ENCODE results near the gene INPP5D.

Gene INPP5D

DNA sequence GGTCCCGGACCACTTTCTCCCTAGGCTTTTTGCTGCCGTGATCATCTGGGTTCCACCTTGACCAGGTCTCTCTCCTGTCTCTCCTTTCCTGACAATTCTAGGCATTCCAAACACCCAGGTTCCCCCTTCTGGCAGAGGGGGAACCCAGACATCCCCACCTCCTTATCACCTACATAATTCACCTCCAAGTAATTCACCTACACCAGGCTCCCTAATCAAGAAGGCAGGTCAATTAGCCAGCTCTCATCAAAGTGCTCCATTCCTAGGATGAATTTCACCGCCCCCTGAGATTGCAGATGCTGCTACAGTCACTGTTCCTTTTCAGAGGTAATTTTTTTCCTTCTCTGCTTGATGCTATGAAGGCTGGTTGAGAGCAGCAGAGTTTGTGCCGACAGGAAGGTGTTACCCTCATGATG is 149.0 kb downstream of the INPP5D start:
- in situ Hi-C loops (cut with HindIII; ENCODE audit: low pct_ligation_motif_present, low pct_unique_long_range_greater_than_20kb, low sequenced_read_pairs) = no loop called here
- DNase-seq = no peak

DNA sequence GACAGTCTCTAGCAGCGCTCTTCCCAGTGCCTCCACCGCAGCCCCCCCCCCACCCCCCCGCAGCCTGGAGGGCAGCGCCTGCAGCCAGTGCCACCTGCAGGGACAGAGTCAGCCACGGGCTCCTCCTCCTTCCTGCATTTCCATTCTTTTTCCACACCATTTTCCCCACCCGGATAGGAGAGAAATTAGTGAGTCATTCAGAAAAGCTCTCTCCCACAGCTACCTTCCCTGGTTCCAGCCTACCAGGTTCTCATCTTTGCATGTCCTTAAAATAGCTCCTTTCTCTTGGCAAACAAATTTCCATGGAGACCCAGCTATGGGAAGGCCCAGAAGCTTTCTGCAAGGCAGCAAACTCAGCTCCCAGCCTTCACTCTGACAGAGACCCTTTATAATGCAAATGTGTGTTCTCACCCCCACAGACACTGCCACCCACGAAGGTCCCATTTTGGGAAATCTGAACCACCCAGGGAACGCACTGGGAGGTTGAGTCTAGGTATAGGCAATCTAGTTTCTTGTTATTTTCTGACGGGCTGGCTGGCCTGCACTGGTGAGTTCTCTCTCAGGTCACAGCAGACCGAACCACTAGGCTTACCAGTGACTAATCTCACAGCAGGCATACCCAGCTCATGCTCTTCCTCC is 149.5 kb downstream of the INPP5D start:
- DNase-seq = peak; percentile 91
- in situ Hi-C loops (cut with HindIII; ENCODE audit: low pct_ligation_motif_present, low pct_unique_long_range_greater_than_20kb, low sequenced_read_pairs) = no loop called here

DNA sequence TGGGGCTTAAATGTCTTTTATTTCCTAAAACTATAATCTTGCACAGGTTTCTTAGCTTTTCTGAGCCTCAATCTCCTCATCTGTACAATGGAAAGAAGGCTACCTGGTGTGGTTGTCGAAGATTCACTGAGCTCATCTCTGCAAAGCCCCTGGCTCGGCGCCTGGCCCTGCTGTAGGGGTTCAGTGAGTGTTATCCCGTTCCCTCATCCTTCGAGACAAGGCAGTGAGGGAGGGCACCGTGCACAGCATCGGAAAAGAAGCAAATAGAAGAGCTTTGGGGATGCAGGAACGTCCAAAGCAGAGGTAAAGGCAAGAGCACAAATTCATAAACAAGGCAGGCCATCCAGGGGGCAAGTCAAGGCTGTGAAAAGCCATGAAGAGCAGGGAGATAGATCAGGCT is 150.1 kb downstream of the INPP5D start:
- DNase-seq = no peak
- in situ Hi-C loops (cut with HindIII; ENCODE audit: low pct_ligation_motif_present, low pct_unique_long_range_greater_than_20kb, low sequenced_read_pairs) = no loop called here

DNA sequence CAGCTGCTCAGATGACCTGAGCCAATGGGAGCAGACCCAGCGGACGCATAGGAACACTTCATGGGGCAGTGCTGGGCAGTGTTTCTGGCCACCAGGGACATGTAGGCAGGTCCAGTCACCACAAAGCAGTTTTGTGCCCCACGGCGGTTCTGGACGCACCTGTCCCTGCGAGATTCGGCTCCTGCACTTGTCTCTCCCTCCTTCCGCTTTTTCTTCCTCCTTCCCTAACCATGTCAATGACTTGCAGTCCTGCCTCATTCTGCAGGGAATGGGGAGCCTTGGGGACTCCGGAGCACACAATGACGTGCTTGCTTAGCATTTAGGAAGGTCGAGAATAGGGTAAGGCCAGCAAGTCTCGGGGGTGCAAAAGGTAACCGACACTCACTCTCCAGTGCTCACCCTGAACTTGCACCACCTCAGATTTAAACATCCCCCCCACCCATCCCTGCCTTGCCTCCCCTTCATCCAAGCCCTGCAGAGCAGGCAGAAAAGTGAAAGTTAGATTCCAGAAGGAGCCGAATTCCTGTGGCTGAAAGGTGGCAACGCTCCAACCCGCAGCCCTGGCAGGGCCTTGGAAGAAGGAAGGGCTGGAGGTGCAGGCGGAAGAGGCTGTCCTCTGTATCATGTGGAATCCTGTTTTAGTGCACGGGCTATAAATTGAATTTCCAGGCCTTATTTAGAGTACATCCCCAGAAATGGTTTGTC is 150.9 kb downstream of the INPP5D start:
- in situ Hi-C loops (cut with HindIII; ENCODE audit: low pct_ligation_motif_present, low pct_unique_long_range_greater_than_20kb, low sequenced_read_pairs) = no loop called here
- peak; percentile 98 for DNase-seq

DNA sequence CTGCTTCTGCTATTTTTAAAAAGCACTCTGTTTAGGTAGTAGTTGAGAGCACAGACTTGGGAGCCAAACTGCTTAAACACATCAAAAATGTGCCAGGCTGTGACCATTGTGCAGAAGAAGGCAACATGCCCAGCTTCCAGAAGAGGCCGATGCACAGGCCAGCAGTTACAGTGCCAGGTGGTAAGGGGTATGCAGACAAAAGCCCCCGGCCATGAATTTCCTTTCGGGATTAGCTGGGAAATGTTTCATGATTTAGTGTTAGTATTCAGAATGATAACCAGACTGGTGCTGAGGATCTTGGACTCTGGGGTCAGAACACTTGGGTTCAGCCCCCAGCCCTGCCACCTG is 151.4 kb downstream of the INPP5D start:
- no peak for DNase-seq
- in situ Hi-C loops (cut with HindIII; ENCODE audit: low pct_ligation_motif_present, low pct_unique_long_range_greater_than_20kb, low sequenced_read_pairs) = no loop called here

DNA sequence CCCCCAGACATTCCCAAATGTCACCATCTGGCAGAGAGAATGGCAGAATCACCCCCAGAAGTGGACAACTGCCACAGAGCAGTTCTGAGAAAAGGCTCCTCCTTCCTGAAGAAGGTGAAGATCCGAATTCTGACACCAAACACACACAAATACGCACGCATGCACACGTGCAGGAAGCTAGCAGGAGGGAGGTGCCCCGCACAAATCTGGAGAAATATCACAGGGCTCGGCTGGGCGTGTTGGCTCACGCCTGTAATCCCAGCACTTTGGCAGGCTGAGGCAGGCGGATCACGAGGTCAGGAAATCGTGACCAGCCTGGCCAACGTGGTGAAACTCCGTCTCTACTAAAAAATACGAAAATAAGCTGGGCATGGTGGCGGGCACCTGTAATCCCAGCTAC is 152.9 kb downstream of the INPP5D start:
- DNase-seq = no peak
- in situ Hi-C loops (cut with HindIII; ENCODE audit: low pct_ligation_motif_present, low pct_unique_long_range_greater_than_20kb, low sequenced_read_pairs) = no loop called here

DNA sequence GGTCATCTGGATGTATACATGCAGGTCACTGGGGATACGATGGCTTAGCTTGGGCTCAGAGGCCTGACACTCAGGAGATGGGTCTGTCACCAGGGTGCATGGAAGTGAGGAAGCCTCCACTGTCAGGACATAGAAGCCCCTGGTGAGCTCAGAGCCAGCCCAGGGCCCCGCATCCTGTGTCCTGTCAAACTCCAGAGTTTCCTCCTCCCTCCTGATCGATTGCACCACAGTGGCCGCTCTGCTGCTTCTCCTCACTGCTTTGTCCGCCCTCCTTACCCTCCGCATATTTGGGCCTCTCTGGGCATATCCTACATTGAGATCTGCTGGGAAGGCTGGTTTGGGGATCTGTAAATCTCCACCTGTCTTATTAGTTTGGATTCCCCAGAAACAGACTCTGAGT is 153.8 kb downstream of the INPP5D start:
- no peak for DNase-seq
- in situ Hi-C loops (cut with HindIII; ENCODE audit: low pct_ligation_motif_present, low pct_unique_long_range_greater_than_20kb, low sequenced_read_pairs) = no loop called here

DNA sequence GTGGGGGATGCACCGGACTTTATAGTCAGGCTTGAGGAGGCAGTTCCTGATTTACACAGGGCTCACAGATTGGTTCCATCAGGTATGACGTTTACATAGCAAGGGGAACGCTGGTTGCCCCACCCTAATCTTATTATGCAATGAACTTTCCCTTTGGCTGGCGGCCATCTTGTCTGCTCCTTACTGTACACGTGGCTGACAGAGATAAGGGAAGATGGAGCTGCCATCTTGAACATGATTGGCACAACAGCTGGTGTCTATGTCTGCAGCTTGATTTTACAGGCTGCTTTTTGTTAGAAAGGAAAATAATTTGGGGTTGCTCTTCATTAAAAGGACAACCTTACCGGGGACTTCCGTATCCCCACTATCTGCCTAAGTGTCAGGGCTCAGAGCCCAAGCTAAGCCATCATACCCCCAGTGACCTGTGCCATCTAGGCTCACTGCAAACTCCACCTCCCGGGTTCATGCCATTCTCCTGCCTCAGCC is 157.8 kb downstream of the INPP5D start:
- in situ Hi-C loops (cut with HindIII; ENCODE audit: low pct_ligation_motif_present, low pct_unique_long_range_greater_than_20kb, low sequenced_read_pairs) = no loop called here
- no peak for DNase-seq

DNA sequence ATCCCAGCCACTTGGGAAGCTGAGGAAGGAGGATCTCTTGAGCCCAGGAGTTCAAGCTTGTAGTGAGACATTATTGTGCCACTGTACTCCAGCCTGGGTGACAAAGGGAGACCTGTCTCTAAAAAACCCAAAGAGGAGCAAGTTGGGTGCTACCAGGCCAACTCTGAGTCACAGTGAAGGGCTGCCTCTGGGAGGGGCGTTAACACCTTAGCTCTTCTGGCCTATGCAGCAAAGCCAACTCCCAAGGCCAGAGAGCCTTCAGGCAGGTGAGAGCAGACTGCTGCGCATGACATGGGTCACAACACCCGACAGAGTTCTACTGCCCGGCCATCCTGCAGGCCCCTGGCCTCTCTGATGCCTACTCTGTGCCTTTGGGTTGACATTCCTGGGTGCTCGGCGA is 158.7 kb downstream of the INPP5D start:
- no peak for DNase-seq
- in situ Hi-C loops (cut with HindIII; ENCODE audit: low pct_ligation_motif_present, low pct_unique_long_range_greater_than_20kb, low sequenced_read_pairs) = no loop called here

DNA sequence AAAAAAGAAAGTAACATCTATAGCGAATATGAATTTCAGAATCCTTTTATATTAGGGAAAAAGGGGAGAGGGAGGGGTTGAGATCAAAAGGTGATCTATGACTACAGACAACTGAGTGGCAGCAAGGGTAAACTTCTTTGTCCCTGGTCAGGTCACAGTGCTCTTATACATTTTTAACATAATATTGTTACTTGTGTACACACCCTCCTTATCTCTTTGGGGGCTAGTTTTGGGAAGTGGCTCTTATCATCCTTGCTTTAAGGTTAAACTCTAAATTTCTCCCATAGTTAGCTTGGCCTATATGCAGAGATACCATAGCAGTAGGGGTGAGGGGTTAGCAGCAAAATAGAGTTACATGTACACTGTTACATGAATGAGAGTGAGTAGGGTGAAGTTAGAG is 159.7 kb downstream of the INPP5D start:
- in situ Hi-C loops (cut with HindIII; ENCODE audit: low pct_ligation_motif_present, low pct_unique_long_range_greater_than_20kb, low sequenced_read_pairs) = no loop called here
- DNase-seq = no peak

DNA sequence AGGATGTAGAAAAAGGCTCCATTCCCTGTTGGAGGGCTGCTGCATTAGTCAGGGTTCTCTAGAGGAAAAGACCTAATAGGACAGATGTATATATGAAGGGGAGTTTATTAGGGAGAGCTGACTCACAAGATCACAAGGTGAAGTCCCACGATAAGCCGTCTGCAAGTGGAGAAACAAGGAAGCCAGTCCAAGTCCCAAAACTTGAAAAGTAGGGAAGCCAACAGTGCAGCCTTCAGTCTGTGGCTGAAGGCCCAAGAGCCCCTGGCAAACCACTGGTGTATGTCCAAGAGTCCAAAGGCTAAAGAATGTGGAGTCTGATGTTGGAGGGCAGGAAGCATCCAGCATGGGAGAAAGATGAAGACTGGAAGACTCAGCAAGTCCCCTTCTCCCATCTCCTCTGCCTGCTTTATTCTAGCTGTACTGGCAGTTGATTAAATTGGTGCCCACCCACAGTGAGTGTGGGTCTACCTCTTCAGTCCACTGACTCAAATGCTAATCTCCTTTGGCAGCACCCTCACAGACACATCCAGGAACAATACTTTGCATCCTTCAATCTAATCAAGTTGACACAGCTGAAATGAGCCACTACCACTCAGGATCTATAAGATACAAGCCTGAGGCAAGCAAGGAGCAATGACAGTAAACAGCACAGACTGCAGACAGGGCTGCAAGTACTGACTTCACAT is 161.4 kb downstream of the INPP5D start:
- in situ Hi-C loops (cut with HindIII; ENCODE audit: low pct_ligation_motif_present, low pct_unique_long_range_greater_than_20kb, low sequenced_read_pairs) = no loop called here
- no peak for DNase-seq

DNA sequence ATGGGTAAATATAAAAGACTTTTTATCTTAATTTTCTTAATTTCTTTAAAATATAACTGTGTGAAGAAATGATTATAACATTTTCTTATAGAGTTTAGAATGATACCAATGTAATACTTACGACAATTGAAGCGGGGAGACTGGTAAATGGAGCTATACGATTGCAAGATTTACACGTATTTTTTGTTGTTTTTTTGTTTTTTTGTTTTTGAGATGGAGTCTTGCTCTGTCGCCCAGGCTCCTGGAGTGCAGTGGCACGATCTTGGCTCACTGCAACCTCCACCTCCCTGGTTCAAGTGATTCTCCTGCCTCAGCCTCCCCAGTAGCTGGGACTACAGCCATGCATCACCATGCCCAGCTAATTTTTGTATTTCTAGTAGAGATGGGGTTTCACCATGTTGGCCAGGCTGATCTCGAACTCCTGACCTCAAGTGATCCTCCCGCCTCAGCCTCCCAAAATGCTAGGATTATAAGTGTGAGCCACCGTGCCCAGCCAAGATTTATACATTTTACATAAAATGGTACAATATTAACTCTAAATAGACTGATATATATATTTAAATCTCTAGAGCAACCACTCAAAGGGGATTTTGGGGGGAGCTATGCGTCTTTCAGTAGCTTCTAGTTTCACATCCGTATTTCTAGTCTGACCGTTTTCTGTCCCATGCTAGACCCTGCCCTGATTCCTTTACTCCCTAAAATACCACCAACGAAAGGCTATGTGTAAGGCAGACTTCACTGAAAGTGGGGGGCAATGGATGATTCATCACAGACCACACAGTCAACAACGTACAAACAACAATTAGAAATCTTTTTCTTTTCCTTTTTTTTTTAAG is 163.1 kb downstream of the INPP5D start:
- in situ Hi-C loops (cut with HindIII; ENCODE audit: low pct_ligation_motif_present, low pct_unique_long_range_greater_than_20kb, low sequenced_read_pairs) = no loop called here

DNA sequence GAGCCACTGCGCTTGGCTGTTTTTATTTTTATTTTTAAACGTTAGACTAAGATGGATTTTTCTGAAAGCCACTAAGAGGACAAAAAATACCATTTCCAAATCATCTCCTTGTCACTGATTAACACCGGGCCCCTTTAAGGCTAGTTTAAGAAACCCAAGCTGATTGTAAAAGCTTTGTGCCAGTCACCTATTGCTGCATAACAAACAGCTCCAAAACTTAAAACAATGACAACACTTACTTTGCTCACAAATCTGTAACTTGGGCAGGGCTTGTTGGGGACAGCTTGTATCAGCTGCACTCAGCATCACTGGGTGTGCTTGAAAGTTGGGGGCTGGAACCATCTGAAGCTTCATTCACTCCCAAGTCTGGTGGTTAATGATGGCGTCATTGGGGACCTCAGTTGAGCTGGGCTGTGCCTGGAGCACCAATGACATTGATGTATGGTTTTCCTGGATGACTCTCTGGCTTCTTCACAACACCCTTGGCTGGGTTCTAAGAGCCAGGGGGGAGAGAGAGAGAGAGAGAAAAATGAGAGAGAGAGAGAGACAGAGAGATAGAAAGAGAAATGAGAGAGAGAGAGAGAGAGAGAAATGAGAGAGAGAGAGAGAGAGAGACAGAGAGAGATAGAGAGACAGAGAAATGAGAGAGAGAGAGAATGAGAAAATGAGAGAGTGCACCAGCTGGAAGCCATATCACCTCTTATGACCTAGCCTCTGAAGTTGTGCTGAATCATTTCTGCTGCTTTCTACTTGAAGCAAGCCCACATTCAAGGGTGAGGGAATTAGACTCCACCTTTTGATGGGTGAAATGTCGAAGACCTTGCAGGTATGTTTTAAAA is 165.3 kb downstream of the INPP5D start:
- in situ Hi-C loops (cut with HindIII; ENCODE audit: low pct_ligation_motif_present, low pct_unique_long_range_greater_than_20kb, low sequenced_read_pairs) = no loop called here
- no peak for DNase-seq

More for the DNA sequence above, 163.1 kb downstream of the INPP5D start:
- DNase-seq = no peak

DNA sequence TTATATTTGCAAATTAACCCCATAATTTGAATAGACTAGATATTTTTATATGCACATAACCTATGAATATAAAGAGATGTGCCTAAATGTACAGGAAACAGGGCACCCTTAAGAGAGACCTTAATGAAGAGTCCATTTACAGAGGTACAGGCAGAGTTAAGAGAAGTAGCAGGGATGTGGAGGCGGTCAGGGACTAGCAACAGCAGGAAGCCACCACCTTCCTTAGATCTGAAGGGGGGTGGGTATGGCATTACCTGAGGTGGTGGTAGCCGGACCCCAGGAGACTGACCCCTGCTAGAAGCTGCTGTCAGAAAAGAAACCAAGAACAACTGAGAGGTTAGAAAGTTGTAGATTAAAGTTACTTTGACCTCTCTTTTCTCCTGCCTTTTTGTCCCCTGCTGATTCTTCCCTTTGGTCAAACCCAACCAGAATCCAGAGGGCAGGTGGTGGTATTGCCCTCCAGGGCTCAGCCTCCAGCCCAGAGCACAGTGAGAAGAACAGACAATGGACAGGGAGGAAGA is 166.4 kb downstream of the INPP5D start:
- no peak for DNase-seq
- in situ Hi-C loops (cut with HindIII; ENCODE audit: low pct_ligation_motif_present, low pct_unique_long_range_greater_than_20kb, low sequenced_read_pairs) = no loop called here

DNA sequence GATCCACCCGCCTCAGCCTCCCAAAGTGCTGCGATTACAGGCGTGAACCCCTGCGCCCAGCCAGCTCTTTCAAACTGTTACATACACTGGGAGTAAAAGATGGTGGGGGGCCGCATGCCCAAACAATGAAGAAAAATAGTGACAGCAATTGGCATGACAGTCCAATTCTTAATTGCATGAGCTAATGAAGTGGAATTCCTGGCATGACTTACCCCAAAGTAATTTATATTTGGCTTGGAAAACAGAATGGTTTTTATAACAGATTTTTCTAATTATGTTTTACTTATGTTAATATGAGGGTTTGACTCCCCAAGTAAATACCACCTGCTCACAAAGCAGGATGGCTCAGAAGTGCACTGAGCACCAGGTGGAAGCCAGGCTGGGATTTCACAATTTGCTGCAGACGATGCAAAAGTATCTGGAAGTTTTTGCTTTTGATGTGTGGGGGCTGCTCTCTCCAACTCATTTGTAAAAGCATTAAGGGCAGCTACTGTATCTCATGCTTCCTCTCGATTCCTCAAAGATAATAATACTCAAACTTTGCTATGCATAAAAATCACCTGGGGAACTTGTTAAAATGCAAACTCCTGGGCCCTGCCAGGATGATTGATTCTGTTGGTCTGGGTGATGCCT is 167.3 kb downstream of the INPP5D start:
- DNase-seq = no peak

DNA sequence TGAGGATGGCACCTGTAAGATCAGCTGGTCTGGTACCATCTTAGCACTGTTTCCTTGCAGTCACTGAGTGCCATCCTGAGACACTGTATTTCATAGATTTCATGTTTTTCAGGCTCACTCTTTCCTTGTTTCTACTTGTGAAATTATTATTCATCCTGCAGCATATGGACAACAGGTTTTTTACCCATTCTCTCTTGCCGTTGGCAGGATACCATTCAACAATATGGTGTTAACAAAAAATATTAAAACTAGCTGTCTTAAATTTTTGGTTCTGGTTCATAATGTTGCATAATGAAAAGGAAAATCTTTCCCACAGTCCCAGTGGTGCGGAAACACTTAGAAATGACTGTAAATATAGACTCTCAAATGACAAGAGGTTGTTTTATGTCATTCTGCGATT is 168.2 kb downstream of the INPP5D start:
- in situ Hi-C loops (cut with HindIII; ENCODE audit: low pct_ligation_motif_present, low pct_unique_long_range_greater_than_20kb, low sequenced_read_pairs) = no loop called here
- DNase-seq = no peak

More for the DNA sequence above, 167.3 kb downstream of the INPP5D start:
- in situ Hi-C loops (cut with HindIII; ENCODE audit: low pct_ligation_motif_present, low pct_unique_long_range_greater_than_20kb, low sequenced_read_pairs) = no loop called here

DNA sequence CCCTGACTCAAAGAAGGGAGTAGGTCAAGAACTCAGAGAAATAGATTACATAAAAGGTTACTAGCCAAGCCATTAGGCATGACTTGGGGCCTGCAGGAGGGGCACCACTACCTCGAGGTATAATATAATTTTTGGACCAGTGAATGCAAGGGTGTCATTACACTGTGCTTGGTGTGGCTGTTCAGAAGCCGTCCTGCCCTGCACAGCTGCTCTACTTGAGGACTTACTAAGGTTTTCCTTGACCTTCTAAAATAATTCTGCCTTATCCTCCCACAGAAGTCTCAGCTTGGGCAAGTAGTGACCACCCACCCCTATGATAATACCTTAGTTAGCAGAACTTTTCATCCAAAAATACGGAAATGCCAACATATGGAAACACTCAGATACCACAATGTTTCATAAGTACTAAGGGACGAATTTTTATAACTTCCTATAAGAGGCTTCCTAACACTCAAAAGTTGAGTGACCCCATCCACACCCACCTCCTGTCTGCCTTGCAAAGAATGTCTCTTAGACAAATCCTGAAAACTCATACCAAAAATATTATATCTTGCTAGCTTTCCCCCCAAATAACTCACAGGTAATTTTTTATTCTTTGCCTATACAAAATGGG is 173.6 kb downstream of the INPP5D start:
- DNase-seq = no peak
- in situ Hi-C loops (cut with HindIII; ENCODE audit: low pct_ligation_motif_present, low pct_unique_long_range_greater_than_20kb, low sequenced_read_pairs) = no loop called here
